ENCODE measurements around the gene DNM3. TPM values are rescaled to one million over a fixed set of nuclear protein-coding genes. Genes with fewer than 3 reads are reported as not detected.
A peak's percentile ranks its signal among the peaks of the same experiment; 100 is the strongest.

The DNM3 gene
- total RNA-seq, 1 donor from 2014 or later = 4.7 TPM

DNA sequence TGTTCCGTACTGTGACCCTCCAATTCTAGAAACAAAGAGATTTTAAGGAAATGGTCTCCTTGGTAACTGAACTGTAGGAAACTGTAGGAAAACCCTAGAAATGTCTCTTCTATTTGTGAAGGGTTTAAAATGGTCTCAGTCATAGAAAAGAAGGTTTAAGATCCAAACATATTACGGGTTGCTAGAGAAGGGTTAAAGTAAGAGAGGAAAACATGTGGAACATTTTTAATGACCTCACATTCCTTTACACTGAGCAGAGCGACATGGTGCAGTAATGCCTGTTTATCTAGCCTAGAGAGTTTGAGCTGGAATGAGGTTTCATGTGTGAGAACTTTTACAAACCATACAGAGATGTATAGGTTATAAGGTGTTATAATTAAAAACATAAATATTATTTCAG is 542.2 kb downstream of the DNM3 start:
- Histone ChIP-seq H3K9ac (ENCODE audit: low read length) (peak overlapping the region; percentile 66), H3K79me2 (ENCODE audit: insufficient read depth, low read length) (no peaks in the 10 kb centered on the region), H2AFZ (ENCODE audit: low read depth, low read length) (peak overlapping the region; percentile 33), H4K20me1 (ENCODE audit: insufficient read depth, low read length) (no peaks in the 10 kb centered on the region), H3K36me3 (ENCODE audit: insufficient read depth, low read length) (no peaks in the 10 kb centered on the region), H3K27me3 (ENCODE audit: insufficient read depth, low read length) (no peaks in the 10 kb centered on the region), H3K27ac (ENCODE audit: low read depth, low read length) (peak overlapping the region; percentile 78), H3K4me2 (ENCODE audit: low read length) (peak overlapping the region; percentile 70), H3K9me3 (ENCODE audit: insufficient read depth, low read depth, low read length) (no peaks in the 10 kb centered on the region), H3K4me3 (ENCODE audit: insufficient read depth, low read depth, low read length) (no peak overlapping the region), H3K4me1 (ENCODE audit: insufficient read depth, low read length) (peaks cover 26% of the 10 kb centered on the region)
- Mint-ChIP-seq H3K27me3 (ENCODE audit: low read depth, unreplicated experiment) (no peaks in the 10 kb centered on the region), H3K4me1 (ENCODE audit: low read depth, unreplicated experiment) (peaks cover 48% of the 10 kb centered on the region), H3K36me3 (ENCODE audit: low read depth, unreplicated experiment) (peaks cover 13% of the 10 kb centered on the region), H3K4me3 (ENCODE audit: unreplicated experiment) (peak overlapping the region; percentile 45), H3K9me3 (ENCODE audit: unreplicated experiment) (no peaks in the 10 kb centered on the region), H3K27ac (ENCODE audit: unreplicated experiment) (peak overlapping the region; percentile 97)
- DNase-seq (ENCODE audit: low read depth) (peak; percentile 83), FAIRE-seq (peak; percentile 69)
- TF ChIP-seq, protein P1, sequence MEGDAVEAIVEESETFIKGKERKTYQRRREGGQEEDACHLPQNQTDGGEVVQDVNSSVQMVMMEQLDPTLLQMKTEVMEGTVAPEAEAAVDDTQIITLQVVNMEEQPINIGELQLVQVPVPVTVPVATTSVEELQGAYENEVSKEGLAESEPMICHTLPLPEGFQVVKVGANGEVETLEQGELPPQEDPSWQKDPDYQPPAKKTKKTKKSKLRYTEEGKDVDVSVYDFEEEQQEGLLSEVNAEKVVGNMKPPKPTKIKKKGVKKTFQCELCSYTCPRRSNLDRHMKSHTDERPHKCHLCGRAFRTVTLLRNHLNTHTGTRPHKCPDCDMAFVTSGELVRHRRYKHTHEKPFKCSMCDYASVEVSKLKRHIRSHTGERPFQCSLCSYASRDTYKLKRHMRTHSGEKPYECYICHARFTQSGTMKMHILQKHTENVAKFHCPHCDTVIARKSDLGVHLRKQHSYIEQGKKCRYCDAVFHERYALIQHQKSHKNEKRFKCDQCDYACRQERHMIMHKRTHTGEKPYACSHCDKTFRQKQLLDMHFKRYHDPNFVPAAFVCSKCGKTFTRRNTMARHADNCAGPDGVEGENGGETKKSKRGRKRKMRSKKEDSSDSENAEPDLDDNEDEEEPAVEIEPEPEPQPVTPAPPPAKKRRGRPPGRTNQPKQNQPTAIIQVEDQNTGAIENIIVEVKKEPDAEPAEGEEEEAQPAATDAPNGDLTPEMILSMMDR (IDR thresholded peaks at IDR 0.05; ENCODE audit: insufficient read depth, low read depth, low read length) = no peak
- no peak for TF ChIP-seq EZH2 (IDR thresholded peaks at IDR 0.05; ENCODE audit: insufficient read depth, low read length)

DNA sequence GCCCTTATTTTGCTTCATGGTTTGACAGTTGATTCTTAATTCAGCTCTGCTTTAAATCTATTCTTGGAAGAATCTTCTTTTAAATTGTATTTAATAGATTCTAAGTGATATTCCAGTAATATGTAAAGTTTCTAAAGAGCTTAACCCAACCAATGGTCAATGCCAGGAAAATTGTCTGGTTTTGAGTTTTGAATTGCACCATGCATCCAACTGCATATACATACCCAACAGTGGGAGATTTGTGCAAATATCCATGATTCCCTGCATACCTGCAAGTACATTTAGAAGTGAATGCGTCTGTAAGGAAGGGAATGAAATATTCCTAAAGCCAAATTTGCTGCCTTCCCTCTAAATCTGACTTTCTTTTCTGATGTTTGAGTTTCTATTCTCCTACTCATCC is 543.4 kb downstream of the DNM3 start:
- DNase-seq (ENCODE audit: low read depth) (no peak), FAIRE-seq (no peak)
- Histone ChIP-seq H3K27ac (ENCODE audit: low read depth, low read length) (no peak overlapping the region), H3K9ac (ENCODE audit: low read length) (no peak overlapping the region), H3K9me3 (ENCODE audit: insufficient read depth, low read depth, low read length) (no peaks in the 10 kb centered on the region), H3K4me2 (ENCODE audit: low read length) (no peak overlapping the region), H4K20me1 (ENCODE audit: insufficient read depth, low read length) (no peaks in the 10 kb centered on the region), H3K27me3 (ENCODE audit: insufficient read depth, low read length) (no peaks in the 10 kb centered on the region), H2AFZ (ENCODE audit: low read depth, low read length) (no peak overlapping the region), H3K4me3 (ENCODE audit: insufficient read depth, low read depth, low read length) (no peak overlapping the region), H3K36me3 (ENCODE audit: insufficient read depth, low read length) (no peaks in the 10 kb centered on the region), H3K79me2 (ENCODE audit: insufficient read depth, low read length) (no peaks in the 10 kb centered on the region), H3K4me1 (ENCODE audit: insufficient read depth, low read length) (peaks cover 26% of the 10 kb centered on the region)
- Mint-ChIP-seq H3K27ac (ENCODE audit: unreplicated experiment) (peak overlapping the region; percentile 29), H3K36me3 (ENCODE audit: low read depth, unreplicated experiment) (peaks cover 10% of the 10 kb centered on the region), H3K9me3 (ENCODE audit: unreplicated experiment) (no peaks in the 10 kb centered on the region), H3K4me1 (ENCODE audit: low read depth, unreplicated experiment) (peaks cover 48% of the 10 kb centered on the region), H3K4me3 (ENCODE audit: unreplicated experiment) (no peak overlapping the region), H3K27me3 (ENCODE audit: low read depth, unreplicated experiment) (no peaks in the 10 kb centered on the region)
- TF ChIP-seq, protein P1 (IDR thresholded peaks at IDR 0.05; ENCODE audit: insufficient read depth, low read depth, low read length) = no peak
- no peak for TF ChIP-seq EZH2 (IDR thresholded peaks at IDR 0.05; ENCODE audit: insufficient read depth, low read length)

DNA sequence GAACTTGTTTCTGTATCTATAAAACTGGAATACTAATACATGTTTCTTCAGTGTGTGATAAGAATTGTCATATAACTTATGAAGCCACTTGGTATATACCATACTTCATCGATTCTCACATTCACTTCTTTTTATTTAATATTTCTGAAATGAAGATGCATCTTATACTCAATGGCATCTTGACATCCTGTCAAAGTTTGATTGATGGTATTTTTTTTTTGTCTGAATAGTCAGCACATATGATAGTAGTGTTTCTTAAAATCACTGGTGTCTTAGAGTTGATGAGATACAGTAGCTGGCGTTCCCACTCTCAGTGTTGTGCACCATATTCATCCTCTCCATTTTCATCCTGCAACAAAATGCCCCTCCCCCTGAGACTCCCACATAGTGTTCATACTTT is 544.7 kb downstream of the DNM3 start:
- no peak overlapping the region for H3K27ac ChIP-seq (ENCODE audit: low read depth, low read length)

More for the DNA sequence above, 544.7 kb downstream of the DNM3 start:
- DNase-seq (ENCODE audit: low read depth) (no peak), FAIRE-seq (no peak)
- no peaks in the 10 kb centered on the region for H3K9me3 Mint-ChIP-seq (ENCODE audit: unreplicated experiment)
- Histone ChIP-seq H3K27me3 (ENCODE audit: insufficient read depth, low read length) (no peaks in the 10 kb centered on the region), H3K4me1 (ENCODE audit: insufficient read depth, low read length) (peaks cover 20% of the 10 kb centered on the region), H3K4me3 (ENCODE audit: insufficient read depth, low read depth, low read length) (no peak overlapping the region), H2AFZ (ENCODE audit: low read depth, low read length) (no peak overlapping the region), H3K9ac (ENCODE audit: low read length) (no peak overlapping the region), H3K36me3 (ENCODE audit: insufficient read depth, low read length) (no peaks in the 10 kb centered on the region), H3K4me2 (ENCODE audit: low read length) (no peak overlapping the region), H3K9me3 (ENCODE audit: insufficient read depth, low read depth, low read length) (no peaks in the 10 kb centered on the region), H4K20me1 (ENCODE audit: insufficient read depth, low read length) (no peaks in the 10 kb centered on the region), H3K79me2 (ENCODE audit: insufficient read depth, low read length) (no peaks in the 10 kb centered on the region)
- peaks cover 50% of the 10 kb centered on the region for H3K4me1 Mint-ChIP-seq (ENCODE audit: low read depth, unreplicated experiment)
- no peak overlapping the region for H3K27ac Mint-ChIP-seq (ENCODE audit: unreplicated experiment)
- peaks cover 10% of the 10 kb centered on the region for H3K36me3 Mint-ChIP-seq (ENCODE audit: low read depth, unreplicated experiment)
- TF ChIP-seq EZH2 (IDR thresholded peaks at IDR 0.05; ENCODE audit: insufficient read depth, low read length) = no peak
- TF ChIP-seq, protein P1 (IDR thresholded peaks at IDR 0.05; ENCODE audit: insufficient read depth, low read depth, low read length) = no peak
- H3K4me3 Mint-ChIP-seq (ENCODE audit: unreplicated experiment) = no peak overlapping the region
- H3K27me3 Mint-ChIP-seq (ENCODE audit: low read depth, unreplicated experiment) = no peaks in the 10 kb centered on the region
